SHP77 (cell line): ENCODE data around the gene C5AR1.
"Not testable (repeated sequence)": the region's sequence is repeated elsewhere in the genome, so short reads cannot be mapped to it uniquely, and the experiment has no call there.

Experiments used
- DNase-seq, 2 experiments: peaks; one replicate each; lab custom pipeline; 2025; lab: John Stamatoyannopoulos, UW

C5AR1 gene

GRCh38 chr19:47284324-47284899, 25.2 kb upstream of the C5AR1 start:
- peak; percentile 22 to 44 for DNase-seq

- DNase-seq, result peak; percentile 87 to 88
Observed at GRCh38 chr19:47296036-47296435, 13.6 kb upstream of the C5AR1 start.

- DNase-seq, result not testable (repeated sequence)
Observed at GRCh38 chr19:47300867-47301266, 8.8 kb upstream of the C5AR1 start.

GRCh38 chr19:47302249-47302648, 7.4 kb upstream of the C5AR1 start:
- no peak for DNase-seq

- DNase-seq, result no peak
Observed at GRCh38 chr19:47303966-47304365, 5.7 kb upstream of the C5AR1 start.

- peak; percentile 27 to 28 for DNase-seq
Observed at GRCh38 chr19:47305309-47305751, 4.3 kb upstream of the C5AR1 start.

- no peak for DNase-seq
Observed at GRCh38 chr19:47306303-47306702, 3.4 kb upstream of the C5AR1 start.

- no peak for DNase-seq
Observed at GRCh38 chr19:47309038-47309437, 623 bp upstream of the C5AR1 start.

GRCh38 chr19:47310323-47310722, 662 bp downstream of the C5AR1 start:
- DNase-seq, result no peak

- peak; percentile 58 to 70 for DNase-seq
Observed at GRCh38 chr19:47310819-47311218, 1.2 kb downstream of the C5AR1 start.

- DNase-seq, result no peak
Observed at GRCh38 chr19:47312366-47313006, 2.8 kb downstream of the C5AR1 start.

GRCh38 chr19:47313754-47314295, 4.2 kb downstream of the C5AR1 start:
- DNase-seq, result no peak

GRCh38 chr19:47315125-47315821, 5.6 kb downstream of the C5AR1 start:
- DNase-seq, result peak in 1 of 2 experiments; percentile 54

- DNase-seq, result no peak
Observed at GRCh38 chr19:47316513-47316912, 6.9 kb downstream of the C5AR1 start.

- DNase-seq, result no peak
Observed at GRCh38 chr19:47319923-47320871, 10.5 kb downstream of the C5AR1 start.

GRCh38 chr19:47321630-47322029, 12.0 kb downstream of the C5AR1 start:
- DNase-seq, result no peak

- no peak for DNase-seq
Observed at GRCh38 chr19:47322058-47322457, 12.4 kb downstream of the C5AR1 start.

GRCh38 chr19:47323409-47323808, 13.7 kb downstream of the C5AR1 start:
- DNase-seq, result no peak

GRCh38 chr19:47323872-47324271, 14.2 kb downstream of the C5AR1 start:
- no peak for DNase-seq

- DNase-seq, result no peak
Observed at GRCh38 chr19:47324502-47324901, 14.8 kb downstream of the C5AR1 start.

- no peak for DNase-seq
Observed at GRCh38 chr19:47330466-47330869, 20.8 kb downstream of the C5AR1 start.

GRCh38 chr19:47331490-47331889, 21.8 kb downstream of the C5AR1 start:
- DNase-seq, result no peak
